HepG2 (cell line): ENCODE data around the gene ACSL6. TPM values are rescaled to one million over a fixed set of nuclear protein-coding genes. Genes with fewer than 3 reads are reported as not detected.

ENCODE experiments used
- CENPT ChIP-seq: sonication (generic); formaldehyde crosslinking; IDR thresholded peaks from 2 replicates; pipeline ENCODE4 v1.8.0; 2022; ENCODE audit warnings: low read depth, mild to moderate bottlenecking, moderate library complexity, missing genetic modification reagents
- HOXA7 ChIP-seq: sonication (generic); formaldehyde crosslinking; IDR thresholded peaks from 2 replicates; pipeline ENCODE4 v1.8.1; 2022; ENCODE audit warnings: mild to moderate bottlenecking, missing genetic modification reagents, moderate library complexity
- MYC ChIP-seq: sonication (generic); formaldehyde crosslinking; IDR thresholded peaks from 2 replicates; pipeline ENCODE4 v1.9.0; 2021; ENCODE audit warnings: missing genetic modification reagents, borderline replicate concordance
- MZF1 ChIP-seq: sonication (generic); formaldehyde crosslinking; IDR thresholded peaks from 2 replicates; pipeline ENCODE4 v1.8.1; 2023; ENCODE audit warnings: mild to moderate bottlenecking, missing genetic modification reagents, borderline replicate concordance
- NFKB2 ChIP-seq: sonication (generic); formaldehyde crosslinking; IDR thresholded peaks from 2 replicates; pipeline ENCODE4 v1.4.0; 2020; ENCODE audit warnings: missing genetic modification reagents, borderline replicate concordance
- PHF20 ChIP-seq: sonication (generic); formaldehyde crosslinking; IDR thresholded peaks from 2 replicates; pipeline ENCODE4 v1.5.0; 2020; ENCODE audit warnings: mild to moderate bottlenecking, missing genetic modification reagents
- RARA ChIP-seq: IDR thresholded peaks from 2 replicates; pipeline ENCODE4 v1.6.1; 2016; ENCODE audit warnings: missing genetic modification reagents, missing compliant biosample characterization
- ZBTB7A ChIP-seq: sonication (generic); formaldehyde crosslinking; IDR thresholded peaks from 2 replicates; pipeline ENCODE4 v1.8.0; 2022; ENCODE audit warnings: mild to moderate bottlenecking, missing genetic modification reagents
- ZNF446 ChIP-seq: sonication (generic); formaldehyde crosslinking; IDR thresholded peaks from 2 replicates; pipeline ENCODE4 v1.5.0; 2020; ENCODE audit warnings: mild to moderate bottlenecking, missing genetic modification reagents
- polyA plus RNA-seq, 8 experiments: library from polyadenylated mRNA; depleted of rRNA in 3 of 8; stranded (reverse) in 7 of 8; unstranded in 1 of 8; fragments of >200 nt; fragmentation: Illumina TruSeq in 4 of 8; extraction: Trizol in 4 of 8; gene quantifications; 2 replicates each; pipeline versions ENCODE4 v1.2.1 to v1.2.3, GENCODE V29; 2011 to 2016; ENCODE audit warnings: low read depth in 4 of 8, missing spikeins in 1 of 8, mixed read lengths in 1 of 8; ENCODE audit not compliant: insufficient read depth in 1 of 8
- total RNA-seq, 5 experiments: library from RNA; depleted of rRNA; stranded (reverse); fragments of >200 nt; fragmentation: Illumina TruSeq; extraction: Trizol; gene quantifications; 2 replicates each; pipeline ENCODE4 v1.2.3, GENCODE V29; 2016; ENCODE audit warnings: low read depth in 1 of 5
- TF ChIP-seq, protein P1 (sequence below): sonication (generic); formaldehyde crosslinking; IDR thresholded peaks from 2 replicates; pipeline ENCODE4 v1.8.0; 2022; ENCODE audit warnings: mild to moderate bottlenecking, missing genetic modification reagents, borderline replicate concordance
- TF ChIP-seq, protein P2 (sequence below): sonication (generic); formaldehyde crosslinking; conservative IDR thresholded peaks from 2 replicates; pipeline ENCODE4 v1.5.0; 2020; ENCODE audit warnings: missing genetic modification reagents
- TF ChIP-seq, protein P3 (sequence below): IDR thresholded peaks from 2 replicates; pipeline ENCODE4 v1.6.1; 2016; ENCODE audit warnings: mild to moderate bottlenecking
- TF ChIP-seq, protein P4 (sequence below): sonication (generic); formaldehyde crosslinking; IDR thresholded peaks from 2 replicates; pipeline ENCODE4 v1.4.0; 2020; ENCODE audit warnings: low read depth, missing genetic modification reagents
- TF ChIP-seq, protein P5 (sequence below): sonication (generic); formaldehyde crosslinking; IDR thresholded peaks from 2 replicates; pipeline ENCODE4 v1.8.0; 2022; ENCODE audit warnings: missing genetic modification reagents, mild to moderate bottlenecking, borderline replicate concordance
- TF ChIP-seq, protein P6 (sequence below): sonication (generic); formaldehyde crosslinking; IDR thresholded peaks from 2 replicates; pipeline ENCODE4 v1.8.0; 2022; ENCODE audit warnings: mild to moderate bottlenecking, missing genetic modification reagents, moderate library complexity
- TF ChIP-seq, protein P7 (sequence below): sonication (generic); formaldehyde crosslinking; IDR thresholded peaks from 2 replicates; pipeline ENCODE4 v1.5.0; 2020; ENCODE audit warnings: mild to moderate bottlenecking, missing genetic modification reagents

The ACSL6 gene
- total and polyA plus RNA-seq, 2 of the 13 experiments (the other 11 are each of a cell fraction or from before 2014, with no cell fraction given): 3.7 to 3.8 TPM

DNA sequence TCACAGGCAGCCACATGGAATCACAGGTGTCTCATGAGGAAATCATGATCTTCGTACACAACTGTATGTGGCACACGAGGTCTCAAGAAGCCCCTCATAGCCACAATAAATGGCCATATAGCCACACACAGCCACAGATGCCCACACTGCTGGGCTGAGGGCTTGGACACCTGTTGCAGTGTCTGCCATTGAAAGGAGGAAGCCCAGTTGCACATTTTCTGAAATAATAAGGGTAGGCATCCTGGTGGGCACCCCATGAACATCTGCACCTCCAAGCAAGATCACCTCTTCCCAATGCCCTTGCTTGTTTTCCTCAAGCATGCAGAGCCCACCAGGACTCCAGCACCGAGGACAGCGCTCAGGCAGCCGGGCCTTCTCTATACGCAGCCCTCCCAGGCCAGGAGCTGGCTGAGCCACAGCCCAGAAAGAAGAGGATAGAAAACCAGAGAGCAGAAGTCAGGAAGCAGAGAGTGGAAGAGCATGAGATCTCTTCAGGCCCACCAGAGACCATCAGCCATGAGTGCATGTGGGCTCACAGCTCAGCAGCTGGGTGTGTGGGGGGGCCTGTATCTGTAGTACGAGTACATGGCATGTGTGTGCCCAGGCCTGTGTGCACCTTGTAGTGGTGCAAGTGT is 1.0 kb upstream of the ACSL6 start (continued):
- TF ChIP-seq, protein P1, sequence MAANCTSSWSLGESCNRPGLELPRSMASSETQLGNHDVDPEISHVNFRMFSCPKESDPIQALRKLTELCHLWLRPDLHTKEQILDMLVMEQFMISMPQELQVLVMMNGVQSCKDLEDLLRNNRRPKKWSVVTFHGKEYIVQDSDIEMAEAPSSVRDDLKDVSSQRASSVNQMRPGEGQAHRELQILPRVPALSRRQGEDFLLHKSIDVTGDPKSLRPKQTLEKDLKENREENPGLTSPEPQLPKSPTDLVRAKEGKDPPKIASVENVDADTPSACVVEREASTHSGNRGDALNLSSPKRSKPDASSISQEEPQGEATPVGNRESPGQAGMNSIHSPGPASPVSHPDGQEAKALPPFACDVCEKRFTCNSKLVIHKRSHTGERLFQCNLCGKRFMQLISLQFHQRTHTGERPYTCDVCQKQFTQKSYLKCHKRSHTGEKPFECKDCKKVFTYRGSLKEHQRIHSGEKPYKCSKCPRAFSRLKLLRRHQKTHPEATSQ (CRISPR knock-in tag): no peak
- TF ChIP-seq NFKB2 (CRISPR knock-in tag) (peak; percentile 93), ZBTB7A (CRISPR knock-in tag) (no peak), MZF1 (CRISPR knock-in tag) (no peak), ZNF446 (CRISPR knock-in tag) (peak; percentile 66; the same call in 1 of the 2 replicates), CENPT (peak; percentile 60), HOXA7 (CRISPR knock-in tag) (0 out of 2 replicates have a peak, but pooled peaks have one; percentile 44), MYC (no peak), RARA (CRISPR knock-in tag) (peak; percentile 60), PHF20 (no peak; the same call in 1 of the 2 replicates)
- TF ChIP-seq, protein P2, sequence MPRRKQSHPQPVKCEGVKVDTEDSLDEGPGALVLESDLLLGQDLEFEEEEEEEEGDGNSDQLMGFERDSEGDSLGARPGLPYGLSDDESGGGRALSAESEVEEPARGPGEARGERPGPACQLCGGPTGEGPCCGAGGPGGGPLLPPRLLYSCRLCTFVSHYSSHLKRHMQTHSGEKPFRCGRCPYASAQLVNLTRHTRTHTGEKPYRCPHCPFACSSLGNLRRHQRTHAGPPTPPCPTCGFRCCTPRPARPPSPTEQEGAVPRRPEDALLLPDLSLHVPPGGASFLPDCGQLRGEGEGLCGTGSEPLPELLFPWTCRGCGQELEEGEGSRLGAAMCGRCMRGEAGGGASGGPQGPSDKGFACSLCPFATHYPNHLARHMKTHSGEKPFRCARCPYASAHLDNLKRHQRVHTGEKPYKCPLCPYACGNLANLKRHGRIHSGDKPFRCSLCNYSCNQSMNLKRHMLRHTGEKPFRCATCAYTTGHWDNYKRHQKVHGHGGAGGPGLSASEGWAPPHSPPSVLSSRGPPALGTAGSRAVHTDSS (CRISPR knock-in tag): no peak
- TF ChIP-seq, protein P3, sequence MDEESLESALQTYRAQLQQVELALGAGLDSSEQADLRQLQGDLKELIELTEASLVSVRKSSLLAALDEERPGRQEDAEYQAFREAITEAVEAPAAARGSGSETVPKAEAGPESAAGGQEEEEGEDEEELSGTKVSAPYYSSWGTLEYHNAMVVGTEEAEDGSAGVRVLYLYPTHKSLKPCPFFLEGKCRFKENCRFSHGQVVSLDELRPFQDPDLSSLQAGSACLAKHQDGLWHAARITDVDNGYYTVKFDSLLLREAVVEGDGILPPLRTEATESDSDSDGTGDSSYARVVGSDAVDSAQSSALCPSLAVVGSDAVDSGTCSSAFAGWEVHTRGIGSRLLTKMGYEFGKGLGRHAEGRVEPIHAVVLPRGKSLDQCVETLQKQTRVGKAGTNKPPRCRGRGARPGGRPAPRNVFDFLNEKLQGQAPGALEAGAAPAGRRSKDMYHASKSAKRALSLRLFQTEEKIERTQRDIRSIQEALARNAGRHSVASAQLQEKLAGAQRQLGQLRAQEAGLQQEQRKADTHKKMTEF (CRISPR knock-in tag): peak; percentile 52; the same call in 1 of the 2 replicates
- TF ChIP-seq, protein P4, sequence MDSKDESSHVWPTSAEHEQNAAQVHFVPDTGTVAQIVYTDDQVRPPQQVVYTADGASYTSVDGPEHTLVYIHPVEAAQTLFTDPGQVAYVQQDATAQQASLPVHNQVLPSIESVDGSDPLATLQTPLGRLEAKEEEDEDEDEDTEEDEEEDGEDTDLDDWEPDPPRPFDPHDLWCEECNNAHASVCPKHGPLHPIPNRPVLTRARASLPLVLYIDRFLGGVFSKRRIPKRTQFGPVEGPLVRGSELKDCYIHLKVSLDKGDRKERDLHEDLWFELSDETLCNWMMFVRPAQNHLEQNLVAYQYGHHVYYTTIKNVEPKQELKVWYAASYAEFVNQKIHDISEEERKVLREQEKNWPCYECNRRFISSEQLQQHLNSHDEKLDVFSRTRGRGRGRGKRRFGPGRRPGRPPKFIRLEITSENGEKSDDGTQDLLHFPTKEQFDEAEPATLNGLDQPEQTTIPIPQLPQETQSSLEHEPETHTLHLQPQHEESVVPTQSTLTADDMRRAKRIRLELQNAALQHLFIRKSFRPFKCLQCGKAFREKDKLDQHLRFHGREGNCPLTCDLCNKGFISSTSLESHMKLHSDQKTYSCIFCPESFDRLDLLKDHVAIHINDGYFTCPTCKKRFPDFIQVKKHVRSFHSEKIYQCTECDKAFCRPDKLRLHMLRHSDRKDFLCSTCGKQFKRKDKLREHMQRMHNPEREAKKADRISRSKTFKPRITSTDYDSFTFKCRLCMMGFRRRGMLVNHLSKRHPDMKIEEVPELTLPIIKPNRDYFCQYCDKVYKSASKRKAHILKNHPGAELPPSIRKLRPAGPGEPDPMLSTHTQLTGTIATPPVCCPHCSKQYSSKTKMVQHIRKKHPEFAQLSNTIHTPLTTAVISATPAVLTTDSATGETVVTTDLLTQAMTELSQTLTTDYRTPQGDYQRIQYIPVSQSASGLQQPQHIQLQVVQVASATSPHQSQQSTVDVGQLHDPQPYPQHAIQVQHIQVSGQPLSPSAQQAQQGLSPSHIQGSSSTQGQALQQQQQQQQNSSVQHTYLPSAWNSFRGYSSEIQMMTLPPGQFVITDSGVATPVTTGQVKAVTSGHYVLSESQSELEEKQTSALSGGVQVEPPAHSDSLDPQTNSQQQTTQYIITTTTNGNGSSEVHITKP (CRISPR knock-in tag): peak; percentile 53; the same call in 1 of the 2 replicates
- TF ChIP-seq, protein P5, sequence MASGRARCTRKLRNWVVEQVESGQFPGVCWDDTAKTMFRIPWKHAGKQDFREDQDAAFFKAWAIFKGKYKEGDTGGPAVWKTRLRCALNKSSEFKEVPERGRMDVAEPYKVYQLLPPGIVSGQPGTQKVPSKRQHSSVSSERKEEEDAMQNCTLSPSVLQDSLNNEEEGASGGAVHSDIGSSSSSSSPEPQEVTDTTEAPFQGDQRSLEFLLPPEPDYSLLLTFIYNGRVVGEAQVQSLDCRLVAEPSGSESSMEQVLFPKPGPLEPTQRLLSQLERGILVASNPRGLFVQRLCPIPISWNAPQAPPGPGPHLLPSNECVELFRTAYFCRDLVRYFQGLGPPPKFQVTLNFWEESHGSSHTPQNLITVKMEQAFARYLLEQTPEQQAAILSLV: no peak
- TF ChIP-seq, protein P6, sequence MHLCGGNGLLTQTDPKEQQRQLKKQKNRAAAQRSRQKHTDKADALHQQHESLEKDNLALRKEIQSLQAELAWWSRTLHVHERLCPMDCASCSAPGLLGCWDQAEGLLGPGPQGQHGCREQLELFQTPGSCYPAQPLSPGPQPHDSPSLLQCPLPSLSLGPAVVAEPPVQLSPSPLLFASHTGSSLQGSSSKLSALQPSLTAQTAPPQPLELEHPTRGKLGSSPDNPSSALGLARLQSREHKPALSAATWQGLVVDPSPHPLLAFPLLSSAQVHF: 0 out of 2 replicates have a peak, but pooled peaks have one; percentile 36
- TF ChIP-seq, protein P7, sequence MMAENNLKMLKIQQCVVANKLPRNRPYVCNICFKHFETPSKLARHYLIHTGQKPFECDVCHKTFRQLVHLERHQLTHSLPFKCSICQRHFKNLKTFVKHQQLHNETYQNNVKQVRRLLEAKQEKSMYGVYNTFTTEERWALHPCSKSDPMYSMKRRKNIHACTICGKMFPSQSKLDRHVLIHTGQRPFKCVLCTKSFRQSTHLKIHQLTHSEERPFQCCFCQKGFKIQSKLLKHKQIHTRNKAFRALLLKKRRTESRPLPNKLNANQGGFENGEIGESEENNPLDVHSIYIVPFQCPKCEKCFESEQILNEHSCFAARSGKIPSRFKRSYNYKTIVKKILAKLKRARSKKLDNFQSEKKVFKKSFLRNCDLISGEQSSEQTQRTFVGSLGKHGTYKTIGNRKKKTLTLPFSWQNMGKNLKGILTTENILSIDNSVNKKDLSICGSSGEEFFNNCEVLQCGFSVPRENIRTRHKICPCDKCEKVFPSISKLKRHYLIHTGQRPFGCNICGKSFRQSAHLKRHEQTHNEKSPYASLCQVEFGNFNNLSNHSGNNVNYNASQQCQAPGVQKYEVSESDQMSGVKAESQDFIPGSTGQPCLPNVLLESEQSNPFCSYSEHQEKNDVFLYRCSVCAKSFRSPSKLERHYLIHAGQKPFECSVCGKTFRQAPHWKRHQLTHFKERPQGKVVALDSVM: no peak
